AG04449 (cell line): ENCODE measurements around the gene ARL5A.

ENCODE experiments used
- CTCF ChIA-PET: fragments of 350-600 bp; formaldehyde crosslinking; extraction: SDS; loops from one replicate; lab custom pipeline; 2021; ENCODE audit warnings: antibody characterized with exemption; lab: Yijun Ruan, JAX
- POLR2A ChIA-PET: fragments of 400-600, 350-600 bp; formaldehyde crosslinking; extraction: SDS; loops from one replicate; lab custom pipeline; 2020; ENCODE audit warnings: antibody characterized with exemption, inconsistent platforms; lab: Yijun Ruan, JAX
- DNase-seq: peaks from one replicate; pipeline ENCODE4 v3.0.0-alpha.2; 2010; ENCODE audit warnings: low read depth, low spot score
- H3K4me3 ChIP-seq: 2 replicates; pipeline ENCODE4 v1.5.1; 2011; ENCODE audit warnings: low read depth, mild to moderate bottlenecking, control low read depth, low read length
- TF ChIP-seq, protein P1 (sequence below): IDR thresholded peaks from one replicate; pipeline ENCODE4 v1.5.1; 2011; ENCODE audit warnings: mild to moderate bottlenecking, moderate library complexity, low read length, control low read depth, inconsistent platforms; ENCODE audit not compliant: insufficient read depth; ENCODE audit errors: missing control alignments

ARL5A gene

GRCh38 chr2:151808258-151809072, 19.8 kb downstream of the ARL5A start:
- CTCF ChIA-PET: interaction anchor here (0.8 to 3.5 kb wide), 7 partner anchors 9 to 20 kb away, joined by 3 to 21 read pairs (median 5); no protein-coding TSS in a partner anchor
- TF ChIP-seq, protein P1, sequence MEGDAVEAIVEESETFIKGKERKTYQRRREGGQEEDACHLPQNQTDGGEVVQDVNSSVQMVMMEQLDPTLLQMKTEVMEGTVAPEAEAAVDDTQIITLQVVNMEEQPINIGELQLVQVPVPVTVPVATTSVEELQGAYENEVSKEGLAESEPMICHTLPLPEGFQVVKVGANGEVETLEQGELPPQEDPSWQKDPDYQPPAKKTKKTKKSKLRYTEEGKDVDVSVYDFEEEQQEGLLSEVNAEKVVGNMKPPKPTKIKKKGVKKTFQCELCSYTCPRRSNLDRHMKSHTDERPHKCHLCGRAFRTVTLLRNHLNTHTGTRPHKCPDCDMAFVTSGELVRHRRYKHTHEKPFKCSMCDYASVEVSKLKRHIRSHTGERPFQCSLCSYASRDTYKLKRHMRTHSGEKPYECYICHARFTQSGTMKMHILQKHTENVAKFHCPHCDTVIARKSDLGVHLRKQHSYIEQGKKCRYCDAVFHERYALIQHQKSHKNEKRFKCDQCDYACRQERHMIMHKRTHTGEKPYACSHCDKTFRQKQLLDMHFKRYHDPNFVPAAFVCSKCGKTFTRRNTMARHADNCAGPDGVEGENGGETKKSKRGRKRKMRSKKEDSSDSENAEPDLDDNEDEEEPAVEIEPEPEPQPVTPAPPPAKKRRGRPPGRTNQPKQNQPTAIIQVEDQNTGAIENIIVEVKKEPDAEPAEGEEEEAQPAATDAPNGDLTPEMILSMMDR: peak; percentile 22
- POLR2A ChIA-PET: no interaction called here
- DNase-seq: no peak
- H3K4me3 ChIP-seq: no peak overlapping the region

DNA sequence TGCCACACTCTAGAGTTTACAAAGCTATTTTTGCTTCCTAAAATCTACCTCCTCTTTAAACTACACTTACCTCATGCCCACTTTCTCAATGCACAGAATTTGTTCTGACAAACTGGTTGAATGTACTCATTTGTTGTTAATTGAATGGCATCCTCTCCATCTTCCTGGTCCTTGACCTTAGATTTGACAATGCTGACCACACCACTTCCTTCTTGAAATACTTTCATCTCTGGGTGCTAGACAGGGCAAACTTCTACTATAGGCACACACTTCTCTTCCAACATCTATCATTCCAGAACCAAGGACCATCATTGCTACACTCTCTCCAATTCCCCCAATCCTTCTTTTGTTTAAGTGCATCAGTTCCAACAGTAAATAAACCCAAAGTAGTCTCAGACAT, 22.3 kb downstream of the ARL5A start:
- POLR2A ChIA-PET: no interaction called here
- no peak overlapping the region for H3K4me3 ChIP-seq
- CTCF ChIA-PET: interaction anchor here (0.6 to 3.5 kb wide), 6 partner anchors 9 to 179 kb away, joined by 3 to 21 read pairs (median 6); partner anchors contain the start of gene ARL5A
- TF ChIP-seq, protein P1: no peak
- no peak for DNase-seq

DNA sequence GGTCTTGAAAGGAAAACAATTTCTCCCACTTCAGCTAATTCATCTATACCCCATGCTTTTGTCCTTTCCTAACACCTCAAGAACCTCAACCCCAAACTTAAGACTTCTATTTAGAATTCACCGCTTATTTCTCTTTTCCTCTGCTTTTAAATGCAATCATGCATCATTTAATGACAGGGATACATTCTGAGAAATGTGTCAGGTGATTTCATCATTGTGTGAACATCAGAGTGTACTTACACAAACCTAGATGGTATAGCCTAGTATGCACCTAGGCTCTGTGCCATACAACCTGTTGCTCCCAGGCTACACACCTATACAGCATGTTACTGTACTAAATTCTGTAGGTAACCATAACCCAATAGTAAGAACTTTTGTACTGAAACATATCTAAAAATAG, 22.9 kb downstream of the ARL5A start:
- ChIA-PET CTCF (interaction anchor here (2.4 to 3.5 kb wide), 2 partner anchors 8 to 14 kb away, joined by 5 to 21 read pairs; no protein-coding TSS in a partner anchor), POLR2A (no interaction called here)
- H3K4me3 ChIP-seq: no peak overlapping the region
- DNase-seq: no peak
- TF ChIP-seq, protein P1: no peak

DNA sequence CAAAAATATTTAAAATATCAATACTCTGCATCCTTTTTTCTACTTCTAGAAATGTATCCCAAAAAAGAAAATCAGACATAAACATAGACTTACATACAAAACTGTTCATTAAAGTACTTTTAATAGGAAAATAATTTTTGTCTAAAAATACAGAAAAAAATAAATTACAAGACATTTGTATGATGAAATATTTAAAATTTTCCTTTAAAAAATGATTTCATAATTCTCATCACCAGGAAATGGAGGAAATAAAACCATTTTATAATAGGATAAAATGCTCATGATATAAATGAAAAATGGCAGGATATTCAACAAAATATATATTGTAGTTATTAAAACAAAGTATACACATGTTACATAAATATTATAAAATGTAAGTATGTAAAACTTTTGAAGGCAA, 24.4 kb downstream of the ARL5A start:
- TF ChIP-seq, protein P1: no peak
- ChIA-PET CTCF (no interaction called here), POLR2A (no interaction called here)

DNA sequence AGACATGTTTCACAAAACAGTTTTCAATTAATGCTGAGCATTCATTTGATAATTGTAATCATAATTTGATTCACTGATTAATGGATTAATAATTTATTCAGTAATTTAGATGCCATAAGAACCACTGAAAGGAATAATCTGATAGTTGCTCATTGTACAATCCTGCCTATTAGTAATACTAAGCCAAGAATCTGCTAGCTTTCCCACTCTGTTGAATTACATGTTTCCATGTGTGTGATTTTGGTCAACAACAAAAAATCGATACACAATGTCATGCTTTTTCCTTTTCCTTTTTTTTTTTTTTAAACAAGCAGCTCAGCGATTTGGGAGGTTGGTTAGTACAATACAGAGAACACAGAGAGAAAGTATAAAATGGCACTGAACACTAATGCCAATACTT, 25.9 kb downstream of the ARL5A start:
- POLR2A ChIA-PET: no interaction called here
- TF ChIP-seq, protein P1: no peak
- CTCF ChIA-PET: interaction anchor here (0.7 kb wide), 1 partner anchor 19 kb away, joined by 3 read pairs; no protein-coding TSS in a partner anchor
- no peak overlapping the region for H3K4me3 ChIP-seq
- DNase-seq: no peak

More for the DNA sequence above, 24.4 kb downstream of the ARL5A start:
- H3K4me3 ChIP-seq: no peak overlapping the region
- DNase-seq: no peak

DNA sequence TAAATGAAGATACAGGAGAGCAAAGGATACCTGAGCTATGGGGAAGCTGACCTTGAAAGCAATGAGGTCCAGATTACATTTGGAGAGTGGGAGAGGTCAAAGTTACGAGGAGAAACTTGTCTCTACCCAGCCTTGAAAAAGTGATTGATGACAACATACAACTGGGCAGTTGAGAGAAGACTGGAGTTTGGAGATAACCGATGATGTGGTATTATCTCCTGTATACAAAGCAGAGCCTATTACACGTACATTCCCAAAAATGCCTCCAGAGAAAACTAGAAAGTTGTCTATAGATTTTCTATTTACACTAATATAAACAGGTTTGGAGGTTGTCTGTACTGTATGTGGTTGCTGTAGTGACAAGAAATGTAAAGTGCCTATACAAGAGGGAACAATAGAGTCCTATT, 28.3 kb downstream of the ARL5A start:
- ChIA-PET CTCF (no interaction called here), POLR2A (no interaction called here)
- TF ChIP-seq, protein P1: no peak
- no peak overlapping the region for H3K4me3 ChIP-seq
- DNase-seq: no peak
